Uterus (tissue), 2 donors: Measurements from ENCODE around the gene FOXN4.

Experiments
- POLR2A ChIP-seq, 2 donors: fragments of 450-650 bp; IDR thresholded peaks; one replicate each; pipeline ENCODE4 v1.6.1; 2016; ENCODE audit warnings: antibody characterized with exemption in 2 of 2, mild to moderate bottlenecking in 1 of 2, moderate library complexity in 1 of 2
- TF ChIP-seq, protein P1 (sequence below), 4 experiments: fragments of 200-600 bp in 2 of 4; fragments of 450-650 bp in 2 of 4; sonication (generic) in 2 of 4; IDR thresholded peaks; one replicate each; pipeline ENCODE4 v1.5.1; 2016 to 2019; ENCODE audit warnings: antibody characterized with exemption in 4 of 4, mild to moderate bottlenecking in 2 of 4, moderate library complexity in 1 of 4

DNA sequence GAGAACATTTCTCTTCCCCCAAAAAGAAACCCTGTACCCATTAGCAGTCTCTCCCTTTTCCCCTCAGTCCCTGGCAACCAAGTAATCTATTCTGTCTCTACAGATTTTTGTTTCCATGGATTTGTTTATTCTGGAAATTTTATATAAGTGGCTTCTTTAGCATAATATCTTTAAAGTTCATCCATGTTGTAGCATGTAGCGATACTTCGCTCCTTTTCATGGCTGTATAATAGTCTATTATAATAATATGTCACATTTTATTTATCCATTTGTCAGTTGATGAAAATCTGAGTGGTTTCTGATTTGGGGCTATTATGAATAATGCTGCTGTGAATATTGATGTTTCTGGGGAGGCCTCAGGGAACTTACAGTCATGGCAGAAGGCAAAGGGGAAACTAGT, 25.8 kb upstream of the FOXN4 start:
- TF ChIP-seq, protein P1, sequence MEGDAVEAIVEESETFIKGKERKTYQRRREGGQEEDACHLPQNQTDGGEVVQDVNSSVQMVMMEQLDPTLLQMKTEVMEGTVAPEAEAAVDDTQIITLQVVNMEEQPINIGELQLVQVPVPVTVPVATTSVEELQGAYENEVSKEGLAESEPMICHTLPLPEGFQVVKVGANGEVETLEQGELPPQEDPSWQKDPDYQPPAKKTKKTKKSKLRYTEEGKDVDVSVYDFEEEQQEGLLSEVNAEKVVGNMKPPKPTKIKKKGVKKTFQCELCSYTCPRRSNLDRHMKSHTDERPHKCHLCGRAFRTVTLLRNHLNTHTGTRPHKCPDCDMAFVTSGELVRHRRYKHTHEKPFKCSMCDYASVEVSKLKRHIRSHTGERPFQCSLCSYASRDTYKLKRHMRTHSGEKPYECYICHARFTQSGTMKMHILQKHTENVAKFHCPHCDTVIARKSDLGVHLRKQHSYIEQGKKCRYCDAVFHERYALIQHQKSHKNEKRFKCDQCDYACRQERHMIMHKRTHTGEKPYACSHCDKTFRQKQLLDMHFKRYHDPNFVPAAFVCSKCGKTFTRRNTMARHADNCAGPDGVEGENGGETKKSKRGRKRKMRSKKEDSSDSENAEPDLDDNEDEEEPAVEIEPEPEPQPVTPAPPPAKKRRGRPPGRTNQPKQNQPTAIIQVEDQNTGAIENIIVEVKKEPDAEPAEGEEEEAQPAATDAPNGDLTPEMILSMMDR (IDR thresholded peaks at IDR 0.05), result no peak
- TF ChIP-seq POLR2A (IDR thresholded peaks at IDR 0.05), result no peak
